A673 (cell line): ENCODE results near the gene ARHGAP24.

Experiments
- EZH2 ChIP-seq: fragments of 200-600 bp; sonication (generic); IDR thresholded peaks from 2 replicates; pipeline ENCODE4 v1.6.1; 2017; ENCODE audit warnings: borderline replicate concordance, low read depth, mild to moderate bottlenecking, mixed read lengths, antibody characterized with exemption, low read length; ENCODE audit not compliant: poor library complexity, severe bottlenecking
- TF ChIP-seq, protein P1 (sequence below): fragments of 300-800, 200-600 bp; sonication (generic); conservative IDR thresholded peaks from 2 replicates; pipeline ENCODE4 v1.5.1; 2017; ENCODE audit warnings: low read depth, mild to moderate bottlenecking, antibody characterized with exemption, low read length, moderate library complexity, mixed read lengths

DNA sequence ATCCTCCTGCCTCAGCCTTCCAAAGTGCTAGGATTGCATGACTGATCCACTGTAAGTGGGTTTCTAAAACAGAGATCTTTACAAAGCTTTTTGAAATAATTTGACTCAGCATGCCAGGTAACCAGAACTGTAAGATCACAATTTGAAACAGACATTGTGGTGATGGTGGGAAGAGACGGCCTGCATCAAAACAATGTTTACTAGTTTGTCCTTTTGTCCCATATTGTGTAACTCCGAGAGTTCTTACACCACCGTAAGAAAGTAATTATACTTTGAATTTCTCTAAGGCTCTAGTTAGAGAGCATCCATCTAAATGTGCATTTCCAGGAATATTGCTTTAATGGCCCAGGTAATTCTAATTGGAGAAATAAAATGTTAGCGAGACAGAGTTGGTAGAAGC lies 594 bp upstream of the ARHGAP24 start:
- TF ChIP-seq, protein P1, sequence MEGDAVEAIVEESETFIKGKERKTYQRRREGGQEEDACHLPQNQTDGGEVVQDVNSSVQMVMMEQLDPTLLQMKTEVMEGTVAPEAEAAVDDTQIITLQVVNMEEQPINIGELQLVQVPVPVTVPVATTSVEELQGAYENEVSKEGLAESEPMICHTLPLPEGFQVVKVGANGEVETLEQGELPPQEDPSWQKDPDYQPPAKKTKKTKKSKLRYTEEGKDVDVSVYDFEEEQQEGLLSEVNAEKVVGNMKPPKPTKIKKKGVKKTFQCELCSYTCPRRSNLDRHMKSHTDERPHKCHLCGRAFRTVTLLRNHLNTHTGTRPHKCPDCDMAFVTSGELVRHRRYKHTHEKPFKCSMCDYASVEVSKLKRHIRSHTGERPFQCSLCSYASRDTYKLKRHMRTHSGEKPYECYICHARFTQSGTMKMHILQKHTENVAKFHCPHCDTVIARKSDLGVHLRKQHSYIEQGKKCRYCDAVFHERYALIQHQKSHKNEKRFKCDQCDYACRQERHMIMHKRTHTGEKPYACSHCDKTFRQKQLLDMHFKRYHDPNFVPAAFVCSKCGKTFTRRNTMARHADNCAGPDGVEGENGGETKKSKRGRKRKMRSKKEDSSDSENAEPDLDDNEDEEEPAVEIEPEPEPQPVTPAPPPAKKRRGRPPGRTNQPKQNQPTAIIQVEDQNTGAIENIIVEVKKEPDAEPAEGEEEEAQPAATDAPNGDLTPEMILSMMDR = no peak
- no peak for TF ChIP-seq EZH2
